22Rv1 (cell line): ENCODE measurements around the gene ESRRA.

Source experiments
- H3K27ac ChIP-seq: fragments of 450-650 bp; 2 replicates; pipeline ENCODE4 v1.5.1; 2017
- CTCF ChIP-seq: fragments of 450-650 bp; IDR thresholded peaks from 2 replicates; pipeline ENCODE4 v1.5.1; 2017; ENCODE audit warnings: mild to moderate bottlenecking
- ZFX ChIP-seq: fragments of 450-650 bp; IDR thresholded peaks from 2 replicates; pipeline ENCODE4 v1.6.1; 2017; ENCODE audit warnings: antibody characterized with exemption, borderline replicate concordance

ESRRA gene

GRCh38 chr11:64324692-64325469, 19.6 kb downstream of the ESRRA start:
- TF ChIP-seq CTCF (no peak), ZFX (no peak)
- H3K27ac ChIP-seq: no peak overlapping the region

- no peak overlapping the region for H3K27ac ChIP-seq
- TF ChIP-seq CTCF (no peak), ZFX (no peak)
Observed at GRCh38 chr11:64327375-64327774, 22.1 kb downstream of the ESRRA start.

GRCh38 chr11:64327993-64328392, 22.7 kb downstream of the ESRRA start:
- no peak overlapping the region for H3K27ac ChIP-seq
- no peak for TF ChIP-seq CTCF
- no peak for TF ChIP-seq ZFX

GRCh38 chr11:64330888-64331287, 25.6 kb downstream of the ESRRA start:
- no peak overlapping the region for H3K27ac ChIP-seq
- no peak for TF ChIP-seq ZFX
- TF ChIP-seq CTCF: no peak

- no peak overlapping the region for H3K27ac ChIP-seq
Observed at GRCh38 chr11:64331569-64332371, 26.4 kb downstream of the ESRRA start.

GRCh38 chr11:64333556-64333955, 28.2 kb downstream of the ESRRA start:
- no peak overlapping the region for H3K27ac ChIP-seq
- TF ChIP-seq CTCF (no peak), ZFX (no peak)

More at GRCh38 chr11:64331569-64332371, 26.4 kb downstream of the ESRRA start:
- peak; percentile 38 for TF ChIP-seq CTCF
- TF ChIP-seq ZFX: no peak
